Stimulated activated naive CD8-positive, alpha-beta T cell treated with anti-CD3 and anti-CD28 coated beads, Interleukin-15, Interleukin-2, amounts not matched to agents 100 U/mL and 50 U/mL, for 24 hours (primary cell): ENCODE measurements around the gene GARS1.
"Not testable (repeated sequence)": the region's sequence is repeated elsewhere in the genome, so short reads cannot be mapped to it uniquely, and the experiment has no call there.

ENCODE experiments used
- ATAC-seq: fragments of 150-1000 bp; cut with Tn5 transposase; one replicate; pipeline ENCODE4 v1.10.0; 2021
- DNase-seq: peaks from one replicate; pipeline ENCODE4 v3.0.0; 2021

Gene GARS1

GRCh38 chr7:30627026-30627425 is 32.3 kb downstream of the GARS1 start:
- no peak for DNase-seq
- peak; percentile 92 for ATAC-seq

- DNase-seq: no peak
- ATAC-seq: no peak
Observed at GRCh38 chr7:30630986-30631385, 36.3 kb downstream of the GARS1 start.

- no peak for ATAC-seq
- DNase-seq: no peak
Observed at GRCh38 chr7:30633223-30633622, 38.5 kb downstream of the GARS1 start.

- no peak for DNase-seq
- no peak for ATAC-seq
Observed at GRCh38 chr7:30634193-30634626, 39.5 kb downstream of the GARS1 start.

- DNase-seq (no peak), ATAC-seq (no peak)
Observed at GRCh38 chr7:30634634-30635201, 40.0 kb downstream of the GARS1 start.

- DNase-seq (no peak), ATAC-seq (no peak)
Observed at GRCh38 chr7:30635798-30636197, 41.1 kb downstream of the GARS1 start.

- ATAC-seq, DNase-seq: not testable (repeated sequence)
Observed at GRCh38 chr7:30642322-30642721, 47.6 kb downstream of the GARS1 start.

GRCh38 chr7:30642789-30643188 is 48.1 kb downstream of the GARS1 start:
- ATAC-seq (no peak), DNase-seq (no peak)

GRCh38 chr7:30644286-30644955 is 49.7 kb downstream of the GARS1 start:
- no peak for ATAC-seq
- DNase-seq: no peak

GRCh38 chr7:30645661-30646060 is 51.0 kb downstream of the GARS1 start:
- DNase-seq (no peak), ATAC-seq (no peak)

GRCh38 chr7:30646154-30646553 is 51.5 kb downstream of the GARS1 start:
- no peak for DNase-seq
- ATAC-seq: no peak

- no peak for ATAC-seq
- no peak for DNase-seq
Observed at GRCh38 chr7:30647589-30648364, 53.1 kb downstream of the GARS1 start.

GRCh38 chr7:30648744-30649540 is 54.3 kb downstream of the GARS1 start:
- ATAC-seq: no peak
- no peak for DNase-seq

GRCh38 chr7:30649717-30650420 is 55.2 kb downstream of the GARS1 start:
- DNase-seq (no peak), ATAC-seq (no peak)

- DNase-seq (no peak), ATAC-seq (no peak)
Observed at GRCh38 chr7:30650421-30650808, 55.7 kb downstream of the GARS1 start.

- DNase-seq: no peak
Observed at GRCh38 chr7:30652132-30652531, 57.5 kb downstream of the GARS1 start.

GRCh38 chr7:30652698-30653641 is 58.3 kb downstream of the GARS1 start:
- ATAC-seq (no peak), DNase-seq (no peak)

More at GRCh38 chr7:30652132-30652531, 57.5 kb downstream of the GARS1 start:
- ATAC-seq: no peak

- no peak for ATAC-seq
- DNase-seq: no peak
Observed at GRCh38 chr7:30654296-30655090, 59.8 kb downstream of the GARS1 start.

- ATAC-seq: no peak
- DNase-seq: no peak
Observed at GRCh38 chr7:30655096-30655970, 60.7 kb downstream of the GARS1 start.
